Islet of Langerhans (tissue), 1 donor: ENCODE data around the gene SNRK.

Source experiments
- FAIRE-seq: peaks from one replicate; lab custom pipeline; 2011; peaks lifted over from hg19 to GRCh38; lab: Jason Lieb, UNC

SNRK gene

GRCh38 chr3:43286115-43286840 lies at the start of gene SNRK:
Gene SNRK (plus strand): TSS chr3:43286540. CDS start chr3:43303204, 16,664 bp downstream.
- FAIRE-seq, result no peak

GRCh38 chr3:43238801-43239200 lies 47.5 kb upstream of the SNRK start:
- no peak for FAIRE-seq

GRCh38 chr3:43239755-43240154 lies 46.6 kb upstream of the SNRK start:
- FAIRE-seq, result no peak

GRCh38 chr3:43243590-43244587 lies 42.5 kb upstream of the SNRK start:
- FAIRE-seq, result no peak

GRCh38 chr3:43244694-43245093 lies 41.6 kb upstream of the SNRK start:
- no peak for FAIRE-seq

- no peak for FAIRE-seq
Measured at GRCh38 chr3:43246976-43247375, 39.4 kb upstream of the SNRK start.

- no peak for FAIRE-seq
Measured at GRCh38 chr3:43247561-43248184, 38.7 kb upstream of the SNRK start.

GRCh38 chr3:43248185-43248583 lies 38.2 kb upstream of the SNRK start:
- no peak for FAIRE-seq

GRCh38 chr3:43248973-43249372 lies 37.4 kb upstream of the SNRK start:
- no peak for FAIRE-seq

- no peak for FAIRE-seq
Measured at GRCh38 chr3:43249405-43249804, 36.9 kb upstream of the SNRK start.

- FAIRE-seq, result no peak
Measured at GRCh38 chr3:43253294-43253693, 33.0 kb upstream of the SNRK start.

GRCh38 chr3:43254125-43254524 lies 32.2 kb upstream of the SNRK start:
- FAIRE-seq, result no peak

- no peak for FAIRE-seq
Measured at GRCh38 chr3:43255662-43256061, 30.7 kb upstream of the SNRK start.

- FAIRE-seq, result no peak
Measured at GRCh38 chr3:43256714-43257461, 29.5 kb upstream of the SNRK start.

- FAIRE-seq, result no peak
Measured at GRCh38 chr3:43257850-43258249, 28.5 kb upstream of the SNRK start.

- no peak for FAIRE-seq
Measured at GRCh38 chr3:43259626-43260025, 26.7 kb upstream of the SNRK start.

GRCh38 chr3:43260412-43260811 lies 25.9 kb upstream of the SNRK start:
- no peak for FAIRE-seq

- no peak for FAIRE-seq
Measured at GRCh38 chr3:43262194-43262593, 24.1 kb upstream of the SNRK start.

- FAIRE-seq, result no peak
Measured at GRCh38 chr3:43266451-43266850, 19.9 kb upstream of the SNRK start.

GRCh38 chr3:43266995-43267394 lies 19.3 kb upstream of the SNRK start:
- no peak for FAIRE-seq

- no peak for FAIRE-seq
Measured at GRCh38 chr3:43268636-43269035, 17.7 kb upstream of the SNRK start.

- no peak for FAIRE-seq
Measured at GRCh38 chr3:43270078-43270477, 16.3 kb upstream of the SNRK start.
